DMS153 treated with DMSO at 0.1 percent for 48 hours (cell line): Measurements from ENCODE around the gene SRP68.
"Not testable (repeated sequence)": the region's sequence is repeated elsewhere in the genome, so short reads cannot be mapped to it uniquely, and the experiment has no call there.

ENCODE experiments used
- DNase-seq: peaks from one replicate; lab custom pipeline; 2025; ENCODE audit not compliant: unreplicated experiment; lab: John Stamatoyannopoulos, UW

The SRP68 gene

GRCh38 chr17:76077584-76078110 is 5.3 kb upstream of the SRP68 start:
- DNase-seq: no peak

- DNase-seq: no peak
Measured at GRCh38 chr17:76076765-76077583, 4.7 kb upstream of the SRP68 start.

- no peak for DNase-seq
Measured at GRCh38 chr17:76076146-76076764, 3.9 kb upstream of the SRP68 start.

- DNase-seq: no peak
Measured at GRCh38 chr17:76075364-76076145, 3.2 kb upstream of the SRP68 start.

GRCh38 chr17:76074390-76075363 is 2.4 kb upstream of the SRP68 start, which contains the start of gene GALR2:
Gene GALR2 (plus strand): TSS chr17:76074781. CDS start chr17:76074884, 103 bp downstream.
- DNase-seq: no peak

GRCh38 chr17:76071531-76072147 is 678 bp downstream of the SRP68 start:
- no peak for DNase-seq

- DNase-seq: no peak
Measured at GRCh38 chr17:76065775-76066174, 6.5 kb downstream of the SRP68 start.

GRCh38 chr17:76063875-76064546 is 8.3 kb downstream of the SRP68 start:
- no peak for DNase-seq

GRCh38 chr17:76058264-76058663 is 14.1 kb downstream of the SRP68 start:
- not testable (repeated sequence) for DNase-seq

GRCh38 chr17:76056882-76057281 is 15.4 kb downstream of the SRP68 start:
- DNase-seq: no peak

GRCh38 chr17:76054112-76054476 is 18.2 kb downstream of the SRP68 start:
- no peak for DNase-seq

- DNase-seq: no peak
Measured at GRCh38 chr17:76053246-76054111, 18.8 kb downstream of the SRP68 start.

GRCh38 chr17:76051561-76051960 is 20.8 kb downstream of the SRP68 start:
- DNase-seq: no peak

- no peak for DNase-seq
Measured at GRCh38 chr17:76050538-76051467, 21.5 kb downstream of the SRP68 start.

- no peak for DNase-seq
Measured at GRCh38 chr17:76049836-76050537, 22.3 kb downstream of the SRP68 start.

GRCh38 chr17:76049239-76049638 is 23.1 kb downstream of the SRP68 start:
- no peak for DNase-seq

GRCh38 chr17:76048711-76049110 is 23.6 kb downstream of the SRP68 start:
- no peak for DNase-seq
